ENCODE results near the gene ERLIN1.

The ERLIN1 gene

DNA sequence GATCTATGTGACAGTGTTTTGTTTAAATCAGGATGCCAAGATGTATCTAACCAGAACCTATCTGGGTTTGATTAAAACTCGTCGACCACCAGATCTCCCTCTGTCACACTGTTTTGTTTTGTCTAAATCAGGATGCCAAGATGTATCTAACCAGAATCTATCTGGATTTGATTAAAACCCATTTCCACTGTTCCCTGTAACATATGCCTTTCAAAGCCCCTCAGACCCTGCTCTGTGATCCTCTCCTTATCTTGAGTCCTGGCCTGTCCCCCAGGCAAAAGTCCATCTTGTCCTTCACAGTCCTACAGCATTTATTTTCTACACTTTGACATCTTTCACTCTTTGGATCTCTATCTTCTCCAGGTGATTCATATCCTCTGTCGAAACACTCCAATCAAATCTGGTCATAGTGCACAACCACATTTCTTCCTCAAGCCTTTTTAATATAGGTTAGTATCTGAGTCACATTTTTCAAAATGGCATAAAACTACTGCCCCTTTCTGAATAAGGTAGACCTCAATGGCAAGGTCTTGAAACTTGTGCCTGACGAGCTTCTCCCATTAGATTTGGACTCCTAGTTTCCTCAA is 32.5 kb downstream of the ERLIN1 start:
- Histone ChIP-seq H3K4me2 (ENCODE audit: low read depth, low read length) (no peak overlapping the region), H3K27me3 (replicated peaks; ENCODE audit: insufficient read depth, low read length) (no peaks in the 10 kb centered on the region), H3K27ac (ENCODE audit: low read length) (no peak overlapping the region), H3K4me1 (ENCODE audit: low read length) (no peaks in the 10 kb centered on the region), H3K9me3 (replicated peaks; ENCODE audit: insufficient read depth, low read length) (no peaks in the 10 kb centered on the region), H3K9me2 (replicated peaks; ENCODE audit: insufficient read depth, low read length) (no peaks in the 10 kb centered on the region), H3K4me3 (ENCODE audit: low read length) (no peak overlapping the region), H3K79me2 (ENCODE audit: low read length) (0 out of 2 replicates have a peak, but pooled peaks cover 8% of the 10 kb centered on the region), H3K9ac (ENCODE audit: low read length) (no peak overlapping the region), H2AFZ (ENCODE audit: low read length) (no peak overlapping the region), H3F3A (ENCODE audit: insufficient read depth, low read length) (no peaks in the 10 kb centered on the region), H3K36me3 (replicated peaks; ENCODE audit: insufficient read depth, low read length) (peaks cover 4% of the 10 kb centered on the region; the same call in 1 of the 2 replicates), H4K20me1 (ENCODE audit: insufficient read depth, low read length) (no peaks in the 10 kb centered on the region)
- TF ChIP-seq, protein P1, sequence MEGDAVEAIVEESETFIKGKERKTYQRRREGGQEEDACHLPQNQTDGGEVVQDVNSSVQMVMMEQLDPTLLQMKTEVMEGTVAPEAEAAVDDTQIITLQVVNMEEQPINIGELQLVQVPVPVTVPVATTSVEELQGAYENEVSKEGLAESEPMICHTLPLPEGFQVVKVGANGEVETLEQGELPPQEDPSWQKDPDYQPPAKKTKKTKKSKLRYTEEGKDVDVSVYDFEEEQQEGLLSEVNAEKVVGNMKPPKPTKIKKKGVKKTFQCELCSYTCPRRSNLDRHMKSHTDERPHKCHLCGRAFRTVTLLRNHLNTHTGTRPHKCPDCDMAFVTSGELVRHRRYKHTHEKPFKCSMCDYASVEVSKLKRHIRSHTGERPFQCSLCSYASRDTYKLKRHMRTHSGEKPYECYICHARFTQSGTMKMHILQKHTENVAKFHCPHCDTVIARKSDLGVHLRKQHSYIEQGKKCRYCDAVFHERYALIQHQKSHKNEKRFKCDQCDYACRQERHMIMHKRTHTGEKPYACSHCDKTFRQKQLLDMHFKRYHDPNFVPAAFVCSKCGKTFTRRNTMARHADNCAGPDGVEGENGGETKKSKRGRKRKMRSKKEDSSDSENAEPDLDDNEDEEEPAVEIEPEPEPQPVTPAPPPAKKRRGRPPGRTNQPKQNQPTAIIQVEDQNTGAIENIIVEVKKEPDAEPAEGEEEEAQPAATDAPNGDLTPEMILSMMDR (IDR thresholded peaks at IDR 0.05; ENCODE audit: low read length), result no peak
- TF ChIP-seq EZH2phosphoT487 (IDR thresholded peaks at IDR 0.05; ENCODE audit: low read length) (no peak), EZH2 (optimal IDR thresholded peaks at IDR 0.05; ENCODE audit: low read depth, low read length) (no peak)
- no peak for DNase-seq

DNA sequence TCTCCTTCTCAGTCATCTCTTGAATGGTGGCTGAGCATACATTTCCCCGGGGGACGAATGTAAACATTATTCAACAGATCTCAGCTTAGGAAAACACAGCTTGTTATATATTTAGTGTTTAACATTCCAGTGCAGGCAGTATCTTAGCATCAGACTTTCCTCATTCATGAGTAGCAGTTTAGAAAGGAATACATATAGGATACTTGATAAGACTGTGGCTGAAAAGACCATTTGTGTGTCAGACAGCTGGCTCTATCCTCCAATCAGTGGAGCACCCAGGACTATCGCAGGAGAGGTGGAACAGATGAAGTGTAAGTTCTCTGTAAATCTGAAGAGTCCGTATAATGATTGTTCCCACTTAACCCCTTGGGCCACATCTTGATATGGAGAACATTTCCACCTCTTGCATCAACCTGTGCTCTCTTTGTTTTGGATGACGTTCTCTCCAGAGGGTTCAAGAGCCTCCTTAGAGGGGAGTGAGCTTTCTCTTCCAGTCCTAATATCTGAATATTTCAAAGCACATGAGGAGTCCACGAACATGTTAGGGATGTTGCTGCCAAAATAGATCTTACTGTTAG is 34.0 kb downstream of the ERLIN1 start:
- Histone ChIP-seq H3K27me3 (replicated peaks; ENCODE audit: insufficient read depth, low read length) (no peaks in the 10 kb centered on the region), H4K20me1 (ENCODE audit: insufficient read depth, low read length) (no peaks in the 10 kb centered on the region), H3K36me3 (replicated peaks; ENCODE audit: insufficient read depth, low read length) (peaks cover 4% of the 10 kb centered on the region; the same call in 1 of the 2 replicates), H2AFZ (ENCODE audit: low read length) (no peak overlapping the region), H3K9me2 (replicated peaks; ENCODE audit: insufficient read depth, low read length) (no peaks in the 10 kb centered on the region), H3K4me1 (ENCODE audit: low read length) (no peaks in the 10 kb centered on the region), H3K4me3 (ENCODE audit: low read length) (no peak overlapping the region), H3F3A (ENCODE audit: insufficient read depth, low read length) (no peaks in the 10 kb centered on the region), H3K9ac (ENCODE audit: low read length) (no peak overlapping the region), H3K27ac (ENCODE audit: low read length) (no peak overlapping the region), H3K79me2 (ENCODE audit: low read length) (no peaks in the 10 kb centered on the region), H3K4me2 (ENCODE audit: low read depth, low read length) (no peak overlapping the region), H3K9me3 (replicated peaks; ENCODE audit: insufficient read depth, low read length) (no peaks in the 10 kb centered on the region)
- TF ChIP-seq EZH2 (optimal IDR thresholded peaks at IDR 0.05; ENCODE audit: low read depth, low read length) (no peak), EZH2phosphoT487 (IDR thresholded peaks at IDR 0.05; ENCODE audit: low read length) (no peak)
- TF ChIP-seq, protein P1 (IDR thresholded peaks at IDR 0.05; ENCODE audit: low read length), result no peak
- DNase-seq, result no peak

DNA sequence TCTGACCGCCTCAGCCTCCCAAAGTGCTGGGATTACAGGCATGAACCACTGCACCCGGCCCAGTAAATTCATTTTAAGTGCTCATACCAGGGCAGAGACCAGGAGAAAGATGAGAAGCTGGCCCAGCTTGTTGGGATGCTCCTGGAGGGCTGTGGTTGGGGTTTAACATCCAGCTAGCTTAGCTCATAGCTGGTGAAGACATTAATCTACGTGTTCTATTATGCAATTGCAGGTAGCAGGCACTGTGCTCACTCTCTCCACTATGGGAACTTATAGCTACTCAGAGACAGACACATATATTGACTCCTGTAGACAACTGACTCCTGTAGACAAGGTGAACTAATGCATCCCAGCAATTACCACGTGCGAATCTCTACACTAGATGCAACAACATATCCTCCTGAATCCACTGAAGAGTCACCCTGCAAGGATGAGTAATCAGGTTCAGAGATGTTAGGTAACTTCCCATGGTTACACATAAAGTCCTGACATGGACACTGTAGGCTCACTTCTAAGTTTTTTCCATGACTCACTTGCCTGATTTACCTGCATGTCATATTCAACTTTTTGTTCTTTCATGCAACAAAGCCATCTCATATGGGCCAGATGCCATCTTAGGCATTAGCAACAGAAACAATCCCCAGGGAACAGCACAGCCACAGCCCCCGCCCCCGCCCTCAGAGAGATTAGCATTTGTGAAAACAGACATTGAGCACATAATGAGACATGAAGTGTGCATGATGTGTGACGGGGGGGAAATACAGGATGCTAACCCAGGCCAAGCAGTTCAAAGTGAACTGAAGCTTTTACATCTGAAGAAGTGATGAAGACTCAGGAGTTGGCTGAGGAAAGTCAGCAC is 37.2 kb downstream of the ERLIN1 start:
- no peak overlapping the region for H3K4me2 ChIP-seq (ENCODE audit: low read depth, low read length)

More for the DNA sequence above, 37.2 kb downstream of the ERLIN1 start:
- H3K4me3 ChIP-seq (ENCODE audit: low read length), result no peak overlapping the region
- H3K9ac ChIP-seq (ENCODE audit: low read length), result no peak overlapping the region
- H3K4me1 ChIP-seq (ENCODE audit: low read length), result no peaks in the 10 kb centered on the region
- no peaks in the 10 kb centered on the region for H3K9me3 ChIP-seq (replicated peaks; ENCODE audit: insufficient read depth, low read length)
- H2AFZ ChIP-seq (ENCODE audit: low read length), result no peak overlapping the region
- H3K36me3 ChIP-seq (replicated peaks; ENCODE audit: insufficient read depth, low read length), result peaks cover 4% of the 10 kb centered on the region; the same call in 1 of the 2 replicates
- H3F3A ChIP-seq (ENCODE audit: insufficient read depth, low read length), result no peaks in the 10 kb centered on the region
- no peaks in the 10 kb centered on the region for H3K9me2 ChIP-seq (replicated peaks; ENCODE audit: insufficient read depth, low read length)
- H3K27ac ChIP-seq (ENCODE audit: low read length), result no peak overlapping the region
- no peaks in the 10 kb centered on the region for H3K27me3 ChIP-seq (replicated peaks; ENCODE audit: insufficient read depth, low read length)
- no peak for DNase-seq
- H4K20me1 ChIP-seq (ENCODE audit: insufficient read depth, low read length), result no peaks in the 10 kb centered on the region
- TF ChIP-seq, protein P1 (IDR thresholded peaks at IDR 0.05; ENCODE audit: low read length), result no peak
- no peak for TF ChIP-seq EZH2phosphoT487 (IDR thresholded peaks at IDR 0.05; ENCODE audit: low read length)
- no peaks in the 10 kb centered on the region for H3K79me2 ChIP-seq (ENCODE audit: low read length)

Measured in MM.1S (cell line).